ENCODE measurements around the gene TIE1.
"Not testable (repeated sequence)": the region's sequence is repeated elsewhere in the genome, so short reads cannot be mapped to it uniquely, and the experiment has no call there.

The TIE1 gene

GRCh38 chr1:43363283-43363934 lies 62.6 kb downstream of the TIE1 start:
- no peak for DNase-seq (ENCODE audit: low read depth in 2 of 2)

- DNase-seq (ENCODE audit: low read depth in 2 of 2), result no peak
These were observed 63.2 kb downstream of the TIE1 start for GRCh38 chr1:43363935-43364525.

- no peak for DNase-seq (ENCODE audit: low read depth in 2 of 2)
These were observed 64.9 kb downstream of the TIE1 start for GRCh38 chr1:43365678-43366077.

GRCh38 chr1:43366179-43366578 lies 65.4 kb downstream of the TIE1 start:
- DNase-seq (ENCODE audit: low read depth in 2 of 2), result no peak

DNA sequence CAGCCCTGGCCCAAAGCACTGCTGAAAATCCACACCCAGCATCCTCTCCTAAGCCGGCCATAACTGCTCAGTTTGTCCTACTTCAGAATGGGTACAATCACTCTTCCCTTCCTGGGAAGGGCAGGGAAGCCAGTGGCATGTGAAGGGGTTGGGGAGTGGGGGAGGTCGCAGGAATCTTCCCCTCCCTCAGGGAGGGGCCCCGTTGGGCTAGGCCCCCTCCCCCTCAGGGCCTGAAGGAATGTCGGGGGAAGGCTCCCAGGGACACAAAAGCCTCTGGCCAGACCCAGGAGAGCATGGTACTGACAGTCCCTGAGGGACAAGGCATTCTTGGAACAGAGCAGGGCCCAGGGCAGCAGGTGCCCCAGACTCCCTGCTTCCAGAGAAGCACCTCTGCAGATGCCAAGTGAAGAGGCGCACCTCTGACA lies 65.8 kb downstream of the TIE1 start:
- DNase-seq (ENCODE audit: low read depth in 2 of 2), result no peak

- DNase-seq (ENCODE audit: low read depth in 2 of 2), result peak in 1 of 2 donors; percentile 13
These were observed 66.5 kb downstream of the TIE1 start for GRCh38 chr1:43367026-43367903.

DNA sequence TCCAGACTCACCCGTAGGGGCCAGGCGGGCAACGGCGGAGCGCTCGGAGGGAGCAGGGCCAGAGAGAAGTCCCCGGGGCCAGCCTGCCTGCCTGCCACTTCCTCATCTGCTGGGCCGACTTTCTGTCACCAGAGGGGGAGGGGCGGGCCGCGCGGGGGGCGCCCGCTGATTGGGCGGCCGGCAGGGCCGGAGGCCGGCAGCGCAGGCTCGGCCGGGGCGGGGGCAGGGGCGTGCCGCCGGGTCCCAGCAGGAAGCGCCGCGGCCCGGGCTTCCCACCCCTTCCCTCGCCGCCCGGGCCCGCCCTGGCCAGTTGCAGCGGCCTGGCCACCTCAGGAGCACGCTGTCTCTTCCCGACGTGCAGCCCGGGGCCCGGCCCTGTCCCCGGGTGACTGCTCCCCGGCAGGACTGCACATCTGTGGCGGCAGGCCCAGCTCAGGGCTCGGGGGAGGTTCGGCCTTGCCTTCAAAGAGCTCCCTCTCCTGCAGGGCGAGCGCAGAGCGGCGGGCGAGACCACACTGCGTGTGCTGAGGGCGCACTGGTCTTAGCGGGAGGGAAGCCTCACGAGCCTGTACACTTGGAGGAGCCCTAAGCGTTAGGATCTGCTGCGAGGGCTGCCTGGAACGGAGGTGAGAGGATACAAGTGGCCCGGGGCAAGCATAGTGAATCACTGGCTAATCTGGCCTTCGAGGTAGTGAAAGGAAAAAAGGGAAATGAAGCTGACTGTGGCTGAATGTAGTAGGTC lies 67.3 kb downstream of the TIE1 start, which contains the start of gene ELOVL1:
TSS of gene ELOVL1 (minus strand) at position 108 of the 742 bp plus-strand sequence. CDS start 2,402 bp downstream, outside the sequence.
- peak; percentile 68 to 74 for DNase-seq (ENCODE audit: low read depth in 2 of 2)

GRCh38 chr1:43368646-43369020 lies 67.9 kb downstream of the TIE1 start:
- DNase-seq (ENCODE audit: low read depth in 2 of 2), result no peak

- not testable (repeated sequence) for DNase-seq (ENCODE audit: low read depth in 2 of 2)
These were observed 69.0 kb downstream of the TIE1 start for GRCh38 chr1:43369779-43370178.

DNA sequence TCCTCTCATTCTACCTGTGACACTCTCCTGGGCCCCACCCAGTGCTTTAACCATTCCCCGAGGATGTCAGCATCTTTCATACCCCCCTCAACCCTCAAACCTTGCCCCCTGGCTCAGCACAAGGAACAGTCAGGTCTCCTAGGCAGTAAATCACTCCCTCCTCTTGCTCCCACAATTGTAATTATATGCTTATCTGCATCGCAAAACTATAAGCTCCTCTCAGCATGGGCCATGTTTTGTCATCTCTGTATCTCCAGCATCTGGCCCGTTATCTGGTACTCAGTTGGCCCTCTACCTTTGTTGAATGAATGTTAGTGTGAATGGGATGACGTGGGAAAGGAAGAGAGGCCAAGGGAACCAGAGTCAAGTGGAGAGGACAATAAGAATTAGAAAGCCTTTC lies 69.8 kb downstream of the TIE1 start:
- DNase-seq (ENCODE audit: low read depth in 2 of 2), result no peak

DNA sequence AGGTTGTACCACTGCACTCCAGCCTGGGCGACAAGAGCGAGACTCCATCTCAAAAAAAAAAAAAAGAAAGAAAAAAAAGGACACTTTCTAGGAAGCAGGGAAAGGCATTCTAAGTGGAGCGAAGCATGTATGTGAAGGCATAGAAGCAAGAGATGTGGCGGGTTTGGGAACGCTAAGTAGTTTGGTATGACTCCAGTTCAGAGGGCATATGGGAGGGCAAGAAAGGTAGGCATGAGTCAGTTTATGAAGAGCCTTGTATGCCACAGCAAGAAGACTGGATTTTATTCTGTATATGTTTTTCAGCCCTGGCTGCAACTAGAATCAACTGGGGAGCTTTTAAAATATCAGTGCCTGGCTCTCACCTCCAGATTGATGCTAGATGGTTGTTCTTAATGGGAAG lies 71.4 kb downstream of the TIE1 start:
- no peak for DNase-seq (ENCODE audit: low read depth in 2 of 2)
